RWPE1 (cell line): Measurements from ENCODE around the gene CHAMP1.

Experiments
- CTCF ChIA-PET: fragments of 350-600 bp; sonication (Branson Sonifier 250); formaldehyde crosslinking; extraction: SDS; loops from one replicate; lab custom pipeline; 2021; lab: Yijun Ruan, JAX
- POLR2A ChIA-PET: fragments of 400-600 bp; formaldehyde crosslinking; extraction: SDS; loops from one replicate; lab custom pipeline; 2020; ENCODE audit warnings: antibody characterized with exemption; ENCODE audit not compliant: low non-redundant PET; lab: Yijun Ruan, JAX
- DNase-seq: peaks from one replicate; pipeline ENCODE4 v3.0.0; 2012; ENCODE audit warnings: low spot score
- H3K27ac ChIP-seq: fragments of 450-650 bp; 2 replicates; pipeline ENCODE4 v1.5.1; 2017
- CTCF ChIP-seq: fragments of 450-650 bp; conservative IDR thresholded peaks from 2 replicates; pipeline ENCODE4 v1.5.1; 2017; ENCODE audit warnings: low read depth, mild to moderate bottlenecking

Gene CHAMP1

GRCh38 chr13:114318624-114319023 is 4.3 kb downstream of the CHAMP1 start:
- TF ChIP-seq CTCF: no peak

GRCh38 chr13:114319441-114319913 is 5.2 kb downstream of the CHAMP1 start:
- ChIA-PET POLR2A (no interaction called here), CTCF (interaction anchor here (0.8 kb wide), 1 partner anchor 10 kb away, joined by 3 read pairs; no protein-coding TSS in a partner anchor)
- DNase-seq: no peak
- TF ChIP-seq CTCF: no peak
- no peak overlapping the region for H3K27ac ChIP-seq

More at GRCh38 chr13:114318624-114319023, 4.3 kb downstream of the CHAMP1 start:
- H3K27ac ChIP-seq: no peak overlapping the region
- POLR2A ChIA-PET: no interaction called here
- DNase-seq: no peak
- CTCF ChIA-PET: no interaction called here

- no peak overlapping the region for H3K27ac ChIP-seq
- ChIA-PET CTCF (interaction anchor here (0.8 kb wide), 1 partner anchor 10 kb away, joined by 3 read pairs; no protein-coding TSS in a partner anchor), POLR2A (interaction anchor here (0.6 kb wide), 1 partner anchor 12 kb away, joined by 3 read pairs; no protein-coding TSS in a partner anchor)
- no peak for TF ChIP-seq CTCF
- no peak for DNase-seq
Observed at GRCh38 chr13:114320065-114320464, 5.8 kb downstream of the CHAMP1 start.

- CTCF ChIA-PET: no interaction called here
- no peak overlapping the region for H3K27ac ChIP-seq
- no peak for DNase-seq
- TF ChIP-seq CTCF: no peak
- POLR2A ChIA-PET: no interaction called here
Observed at GRCh38 chr13:114321256-114321655, 7.0 kb downstream of the CHAMP1 start.

GRCh38 chr13:114323349-114323748 is 9.0 kb downstream of the CHAMP1 start:
- CTCF ChIA-PET: no interaction called here
- H3K27ac ChIP-seq: no peak overlapping the region
- POLR2A ChIA-PET: no interaction called here
- TF ChIP-seq CTCF: no peak
- no peak for DNase-seq

GRCh38 chr13:114324334-114324733 is 10.0 kb downstream of the CHAMP1 start:
- ChIA-PET CTCF (interaction anchor here (0.5 to 0.6 kb wide), 2 partner anchors 16 to 17 kb away, joined by 3 to 4 read pairs; no protein-coding TSS in a partner anchor), POLR2A (no interaction called here)
- no peak for TF ChIP-seq CTCF
- no peak for DNase-seq
- 0 out of 2 replicates have a peak overlapping the region, but pooled peaks have one; percentile 0 for H3K27ac ChIP-seq
